A673 (cell line): ENCODE measurements around the gene WHAMM.

Experiments used
- EZH2 ChIP-seq: fragments of 200-600 bp; sonication (generic); IDR thresholded peaks from 2 replicates; pipeline ENCODE4 v1.6.1; 2017; ENCODE audit warnings: borderline replicate concordance, low read depth, mild to moderate bottlenecking, mixed read lengths, antibody characterized with exemption, low read length; ENCODE audit not compliant: poor library complexity, severe bottlenecking
- TF ChIP-seq, protein P1 (sequence below): fragments of 300-800, 200-600 bp; sonication (generic); conservative IDR thresholded peaks from 2 replicates; pipeline ENCODE4 v1.5.1; 2017; ENCODE audit warnings: low read depth, mild to moderate bottlenecking, antibody characterized with exemption, low read length, moderate library complexity, mixed read lengths

DNA sequence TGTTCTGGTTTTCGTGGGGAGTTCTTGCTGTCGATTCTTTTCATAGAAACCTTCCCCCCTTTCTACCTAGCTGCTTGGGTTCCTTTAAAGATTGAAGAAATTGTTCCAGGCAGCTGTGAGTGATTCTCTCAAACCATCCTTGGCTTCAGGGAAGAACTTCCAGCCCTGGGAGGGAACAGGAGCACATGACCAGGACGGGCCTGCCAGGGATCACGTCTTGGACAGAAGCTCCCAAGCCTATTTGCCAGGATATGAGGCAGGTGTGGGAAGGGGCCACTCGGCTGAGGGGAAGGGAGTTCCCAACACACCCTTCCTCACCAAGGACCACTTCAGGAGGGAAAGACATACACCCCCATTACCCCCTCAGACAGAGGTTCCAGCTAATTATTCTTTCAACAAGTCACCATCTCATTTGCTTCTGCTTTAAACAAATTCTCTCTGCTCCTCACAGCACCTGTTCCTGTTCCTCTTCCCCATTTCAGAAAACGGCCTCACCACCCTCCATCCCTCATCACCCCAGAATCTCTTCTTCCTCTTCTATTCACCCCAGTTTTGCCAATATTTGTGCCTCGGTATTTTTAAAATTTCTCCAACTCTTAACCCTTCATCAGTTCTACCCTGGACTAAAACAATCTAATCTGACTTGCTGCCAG lies 62.5 kb downstream of the WHAMM start:
- TF ChIP-seq, protein P1, sequence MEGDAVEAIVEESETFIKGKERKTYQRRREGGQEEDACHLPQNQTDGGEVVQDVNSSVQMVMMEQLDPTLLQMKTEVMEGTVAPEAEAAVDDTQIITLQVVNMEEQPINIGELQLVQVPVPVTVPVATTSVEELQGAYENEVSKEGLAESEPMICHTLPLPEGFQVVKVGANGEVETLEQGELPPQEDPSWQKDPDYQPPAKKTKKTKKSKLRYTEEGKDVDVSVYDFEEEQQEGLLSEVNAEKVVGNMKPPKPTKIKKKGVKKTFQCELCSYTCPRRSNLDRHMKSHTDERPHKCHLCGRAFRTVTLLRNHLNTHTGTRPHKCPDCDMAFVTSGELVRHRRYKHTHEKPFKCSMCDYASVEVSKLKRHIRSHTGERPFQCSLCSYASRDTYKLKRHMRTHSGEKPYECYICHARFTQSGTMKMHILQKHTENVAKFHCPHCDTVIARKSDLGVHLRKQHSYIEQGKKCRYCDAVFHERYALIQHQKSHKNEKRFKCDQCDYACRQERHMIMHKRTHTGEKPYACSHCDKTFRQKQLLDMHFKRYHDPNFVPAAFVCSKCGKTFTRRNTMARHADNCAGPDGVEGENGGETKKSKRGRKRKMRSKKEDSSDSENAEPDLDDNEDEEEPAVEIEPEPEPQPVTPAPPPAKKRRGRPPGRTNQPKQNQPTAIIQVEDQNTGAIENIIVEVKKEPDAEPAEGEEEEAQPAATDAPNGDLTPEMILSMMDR: no peak
- no peak for TF ChIP-seq EZH2
